CD8-positive, alpha-beta memory T cell (primary cell): ENCODE results near the gene GALNT11. TPM values are rescaled to one million over a fixed set of nuclear protein-coding genes. Genes with fewer than 3 reads are reported as not detected.

ENCODE experiments used
- CTCF ChIA-PET: fragments of 350-600 bp; sonication (Branson Sonifier 250); formaldehyde crosslinking; loops from one replicate; lab custom pipeline; 2021; ENCODE audit warnings: antibody characterized with exemption; lab: Charles Lee
- POLR2A ChIA-PET: fragments of 350-600 bp; sonication (Branson Sonifier 250); formaldehyde crosslinking; loops from one replicate; lab custom pipeline; 2021; ENCODE audit warnings: antibody characterized with exemption; lab: Charles Lee
- DNase-seq, 5 donors: peaks; one replicate each; pipeline versions ENCODE4 v3.0.0 to v3.0.0-alpha.2; 2020 to 2022; ENCODE audit warnings: mixed read lengths in 1 of 5
- H3K27ac ChIP-seq: one replicate; pipeline ENCODE4 v1.7.0; 2013; ENCODE audit warnings: low read depth, mild to moderate bottlenecking, low read length, moderate library complexity
- H3K27me3 ChIP-seq: 2 replicates; pipeline ENCODE4 v1.7.0; 2013; ENCODE audit warnings: low read length, mild to moderate bottlenecking; ENCODE audit not compliant: insufficient read depth, poor library complexity, severe bottlenecking
- H3K36me3 ChIP-seq: 2 replicates; pipeline ENCODE4 v1.7.0; 2013; ENCODE audit warnings: mild to moderate bottlenecking, low read length, moderate library complexity; ENCODE audit not compliant: insufficient read depth
- H3K4me1 ChIP-seq: 2 replicates; pipeline ENCODE4 v1.7.0; 2013; ENCODE audit warnings: mild to moderate bottlenecking, low read length, moderate library complexity; ENCODE audit not compliant: insufficient read depth
- H3K4me3 ChIP-seq: 2 replicates; pipeline ENCODE4 v1.7.0; 2013; ENCODE audit warnings: mild to moderate bottlenecking, low read length
- H3K9me3 ChIP-seq: 2 replicates; pipeline ENCODE4 v1.7.0; 2013; ENCODE audit warnings: mild to moderate bottlenecking, low read length
- H3K27ac Mint-ChIP-seq, 8 donors: one replicate each; pipeline ENCODE4 v1.8.0; 2020 to 2021; ENCODE audit warnings: mixed read lengths in 8 of 8, mild to moderate bottlenecking in 6 of 8, inconsistent platforms in 3 of 8, moderate library complexity in 3 of 8
- H3K27me3 Mint-ChIP-seq, 2 donors: one replicate each; pipeline ENCODE4 v1.8.0; 2020 to 2021; ENCODE audit warnings: mixed read lengths in 2 of 2, mild to moderate bottlenecking in 1 of 2, moderate library complexity in 1 of 2
- H3K36me3 Mint-ChIP-seq, 3 donors: one replicate each; pipeline ENCODE4 v1.8.0; 2020 to 2021; ENCODE audit warnings: mixed read lengths in 3 of 3, inconsistent platforms in 1 of 3, mild to moderate bottlenecking in 1 of 3
- H3K4me1 Mint-ChIP-seq, 3 donors: one replicate each; pipeline ENCODE4 v1.8.0; 2020 to 2021; ENCODE audit warnings: mixed read lengths in 3 of 3, inconsistent platforms in 1 of 3, mild to moderate bottlenecking in 1 of 3
- H3K4me3 Mint-ChIP-seq, 7 donors: one replicate each; pipeline ENCODE4 v1.8.0; 2020 to 2021; ENCODE audit warnings: mixed read lengths in 7 of 7, mild to moderate bottlenecking in 6 of 7, moderate library complexity in 4 of 7, inconsistent platforms in 2 of 7
- H3K9me3 Mint-ChIP-seq, 5 donors: one replicate each; pipeline ENCODE4 v1.8.0; 2020 to 2022; ENCODE audit warnings: mixed read lengths in 5 of 5, mild to moderate bottlenecking in 3 of 5, moderate library complexity in 2 of 5, inconsistent platforms in 1 of 5
- polyA plus RNA-seq: library from polyadenylated mRNA; unstranded; fragments of 300-500 nt; fragmentation: Illumina TruSeq; gene quantifications from one replicate; pipeline ENCODE4 v1.2.3, GENCODE V29; 2021
- total RNA-seq, 2 experiments: library from RNA; stranded (reverse); gene quantifications; one replicate each; pipeline ENCODE4 v1.2.3, GENCODE V29; 2021

GALNT11 gene
- total and polyA plus RNA-seq, 3 experiments from 2014 or later: 20.3 to 65.3 (median 21.5) TPM

GRCh38 chr7:152126741-152127140 lies 101.3 kb downstream of the GALNT11 start:
- no peak overlapping the region for H3K27ac ChIP-seq
- ChIA-PET CTCF (interaction anchor here (1.2 kb wide), 1 partner anchor 18 kb away, joined by 4 read pairs; no protein-coding TSS in a partner anchor), POLR2A (interaction anchor here (0.6 kb wide), 1 partner anchor 120 kb away, joined by 3 read pairs; no protein-coding TSS in a partner anchor)
- H3K27ac Mint-ChIP-seq: peak overlapping the region in 4 of 8 donors; percentile 51 to 89 (median 72)
- peaks cover 22% of the 10 kb centered on the region for H3K36me3 ChIP-seq
- no peaks in the 10 kb centered on the region for H3K4me1 ChIP-seq
- DNase-seq: no peak
- no peaks in the 10 kb centered on the region for H3K27me3 Mint-ChIP-seq
- no peaks in the 10 kb centered on the region for H3K27me3 ChIP-seq
- no peak overlapping the region for H3K4me3 ChIP-seq
- no peak overlapping the region for H3K4me3 Mint-ChIP-seq
- peaks cover 0 to 12% (median 7%) of the 10 kb centered on the region in 5 donors for H3K9me3 Mint-ChIP-seq
- peaks cover 6% of the 10 kb centered on the region for H3K9me3 ChIP-seq
- peaks cover 7 to 13% (median 9%) of the 10 kb centered on the region in 3 donors for H3K4me1 Mint-ChIP-seq
- H3K36me3 Mint-ChIP-seq: peaks cover 36 to 82% (median 58%) of the 10 kb centered on the region in 3 donors

GRCh38 chr7:152127229-152127628 lies 101.8 kb downstream of the GALNT11 start:
- Mint-ChIP-seq H3K36me3 (peaks cover 36 to 83% (median 53%) of the 10 kb centered on the region in 3 donors), H3K4me1 (peaks cover 5 to 8% (median 6%) of the 10 kb centered on the region in 3 donors), H3K9me3 (peaks cover 0 to 12% (median 7%) of the 10 kb centered on the region in 5 donors), H3K27me3 (no peaks in the 10 kb centered on the region), H3K4me3 (no peak overlapping the region), H3K27ac (peak overlapping the region in 1 of 8 donors; percentile 62)
- Histone ChIP-seq H3K27ac (no peak overlapping the region), H3K4me1 (no peaks in the 10 kb centered on the region), H3K36me3 (peaks cover 21% of the 10 kb centered on the region), H3K27me3 (no peaks in the 10 kb centered on the region), H3K9me3 (peaks cover 6% of the 10 kb centered on the region), H3K4me3 (no peak overlapping the region)
- POLR2A ChIA-PET: no interaction called here
- DNase-seq: no peak
- CTCF ChIA-PET: interaction anchor here (1.2 kb wide), 1 partner anchor 18 kb away, joined by 4 read pairs; no protein-coding TSS in a partner anchor

GRCh38 chr7:152128252-152128651 lies 102.8 kb downstream of the GALNT11 start:
- no peak overlapping the region for H3K4me3 Mint-ChIP-seq
- H3K4me1 Mint-ChIP-seq: no peaks in the 10 kb centered on the region
- Histone ChIP-seq H3K9me3 (peaks cover 6% of the 10 kb centered on the region), H3K27ac (no peak overlapping the region), H3K4me1 (no peaks in the 10 kb centered on the region), H3K27me3 (no peaks in the 10 kb centered on the region), H3K4me3 (no peak overlapping the region), H3K36me3 (peaks cover 21% of the 10 kb centered on the region)
- H3K9me3 Mint-ChIP-seq: peaks cover 0 to 12% (median 7%) of the 10 kb centered on the region in 5 donors
- no peak for DNase-seq
- no peak overlapping the region for H3K27ac Mint-ChIP-seq
- ChIA-PET POLR2A (no interaction called here), CTCF (no interaction called here)
- H3K27me3 Mint-ChIP-seq: no peaks in the 10 kb centered on the region
- H3K36me3 Mint-ChIP-seq: peaks cover 29 to 81% (median 42%) of the 10 kb centered on the region in 3 donors

GRCh38 chr7:152128741-152129461 lies 103.4 kb downstream of the GALNT11 start:
- no peak overlapping the region for H3K27ac ChIP-seq
- H3K27me3 ChIP-seq: no peaks in the 10 kb centered on the region
- no peaks in the 10 kb centered on the region for H3K4me1 ChIP-seq
- no peaks in the 10 kb centered on the region for H3K27me3 Mint-ChIP-seq
- H3K9me3 ChIP-seq: peaks cover 6% of the 10 kb centered on the region
- no peak overlapping the region for H3K4me3 Mint-ChIP-seq
- H3K36me3 ChIP-seq: peaks cover 17% of the 10 kb centered on the region
- ChIA-PET CTCF (no interaction called here), POLR2A (no interaction called here)
- H3K9me3 Mint-ChIP-seq: peaks cover 0 to 12% (median 7%) of the 10 kb centered on the region in 5 donors
- no peak overlapping the region for H3K4me3 ChIP-seq
- H3K27ac Mint-ChIP-seq: no peak overlapping the region
- H3K36me3 Mint-ChIP-seq: peaks cover 22 to 81% (median 36%) of the 10 kb centered on the region in 3 donors
- DNase-seq: no peak
- no peaks in the 10 kb centered on the region for H3K4me1 Mint-ChIP-seq

GRCh38 chr7:152129682-152130081 lies 104.2 kb downstream of the GALNT11 start:
- Mint-ChIP-seq H3K36me3 (peaks cover 18 to 77% (median 28%) of the 10 kb centered on the region in 3 donors), H3K4me3 (no peak overlapping the region), H3K4me1 (no peaks in the 10 kb centered on the region), H3K27ac (no peak overlapping the region), H3K9me3 (peaks cover 0 to 5% (median 4%) of the 10 kb centered on the region in 5 donors), H3K27me3 (no peaks in the 10 kb centered on the region)
- no peaks in the 10 kb centered on the region for H3K27me3 ChIP-seq
- ChIA-PET CTCF (no interaction called here), POLR2A (interaction anchor here (0.6 kb wide), 1 partner anchor 273 kb away, joined by 5 read pairs; no protein-coding TSS in a partner anchor)
- H3K36me3 ChIP-seq: peaks cover 9% of the 10 kb centered on the region
- H3K4me1 ChIP-seq: no peaks in the 10 kb centered on the region
- no peak overlapping the region for H3K27ac ChIP-seq
- no peak overlapping the region for H3K4me3 ChIP-seq
- H3K9me3 ChIP-seq: peaks cover under 1% of the 10 kb centered on the region
- no peak for DNase-seq

- CTCF ChIA-PET: no interaction called here
- H3K27ac Mint-ChIP-seq: peak overlapping the region in 2 of 8 donors; percentile 81 to 89
- no peaks in the 10 kb centered on the region for H3K27me3 Mint-ChIP-seq
Measured at GRCh38 chr7:152130658-152131590, 105.5 kb downstream of the GALNT11 start.

GRCh38 chr7:152131981-152132494 lies 106.6 kb downstream of the GALNT11 start:
- no peak overlapping the region for H3K27ac ChIP-seq
- POLR2A ChIA-PET: no interaction called here
- DNase-seq: no peak
- CTCF ChIA-PET: interaction anchor here (0.7 kb wide), 1 partner anchor 12 kb away, joined by 3 read pairs; no protein-coding TSS in a partner anchor
- peaks cover 13 to 71% (median 15%) of the 10 kb centered on the region in 3 donors for H3K36me3 Mint-ChIP-seq
- H3K4me1 Mint-ChIP-seq: no peaks in the 10 kb centered on the region
- H3K4me3 Mint-ChIP-seq: no peak overlapping the region
- no peaks in the 10 kb centered on the region for H3K27me3 ChIP-seq
- H3K9me3 Mint-ChIP-seq: no peaks in the 10 kb centered on the region
- H3K9me3 ChIP-seq: no peaks in the 10 kb centered on the region
- peak overlapping the region in 1 of 8 donors; percentile 58 for H3K27ac Mint-ChIP-seq
- H3K4me1 ChIP-seq: no peaks in the 10 kb centered on the region
- no peaks in the 10 kb centered on the region for H3K27me3 Mint-ChIP-seq
- no peak overlapping the region for H3K4me3 ChIP-seq
- peaks cover 8% of the 10 kb centered on the region for H3K36me3 ChIP-seq

More at GRCh38 chr7:152130658-152131590, 105.5 kb downstream of the GALNT11 start:
- Mint-ChIP-seq H3K36me3 (peaks cover 13 to 67% (median 16%) of the 10 kb centered on the region in 3 donors), H3K9me3 (no peaks in the 10 kb centered on the region), H3K4me3 (peak overlapping the region in 1 of 7 donors; percentile 31), H3K4me1 (no peaks in the 10 kb centered on the region)
- Histone ChIP-seq H3K27me3 (no peaks in the 10 kb centered on the region), H3K27ac (no peak overlapping the region), H3K36me3 (peaks cover 8% of the 10 kb centered on the region), H3K4me1 (no peaks in the 10 kb centered on the region), H3K4me3 (no peak overlapping the region), H3K9me3 (no peaks in the 10 kb centered on the region)
- POLR2A ChIA-PET: no interaction called here
- DNase-seq: no peak
